HepG2 (cell line): ENCODE data around the gene UBTD2. TPM values are rescaled to one million over a fixed set of nuclear protein-coding genes. Genes with fewer than 3 reads are reported as not detected.

Source experiments
- CEBPZ ChIP-seq: IDR thresholded peaks from 2 replicates; pipeline ENCODE4 v1.6.1; 2012; ENCODE audit warnings: low read length, improper control_type of control experiment
- PRDM4 ChIP-seq: sonication (generic); formaldehyde crosslinking; IDR thresholded peaks from 2 replicates; pipeline ENCODE4 v1.9.0; 2021; ENCODE audit warnings: missing genetic modification reagents, borderline replicate concordance
- ZNF18 ChIP-seq: sonication (generic); formaldehyde crosslinking; IDR thresholded peaks from 2 replicates; pipeline ENCODE4 v1.8.0; 2022; ENCODE audit warnings: mild to moderate bottlenecking, missing genetic modification reagents; ENCODE audit not compliant: insufficient replicate concordance
- polyA plus RNA-seq, 8 experiments: library from polyadenylated mRNA; depleted of rRNA in 3 of 8; stranded (reverse) in 7 of 8; unstranded in 1 of 8; fragments of >200 nt; fragmentation: Illumina TruSeq in 4 of 8; extraction: Trizol in 4 of 8; gene quantifications; 2 replicates each; pipeline versions ENCODE4 v1.2.1 to v1.2.3, GENCODE V29; 2011 to 2016; ENCODE audit warnings: low read depth in 4 of 8, missing spikeins in 1 of 8, mixed read lengths in 1 of 8; ENCODE audit not compliant: insufficient read depth in 1 of 8
- total RNA-seq, 5 experiments: library from RNA; depleted of rRNA; stranded (reverse); fragments of >200 nt; fragmentation: Illumina TruSeq; extraction: Trizol; gene quantifications; 2 replicates each; pipeline ENCODE4 v1.2.3, GENCODE V29; 2016; ENCODE audit warnings: low read depth in 1 of 5

The UBTD2 gene
- total and polyA plus RNA-seq, 2 of the 13 experiments (the other 11 are each of a cell fraction or from before 2014, with no cell fraction given) = 15.2 to 24.1 TPM

GRCh38 chr5:172224996-172225395 is 58.6 kb downstream of the UBTD2 start (continued):
- TF ChIP-seq ZNF18 (CRISPR knock-in tag) = no peak
- TF ChIP-seq CEBPZ = no peak
- TF ChIP-seq PRDM4 (CRISPR knock-in tag) = no peak
